ENCODE measurements around the gene GAPVD1.

GAPVD1 gene

GRCh38 chr9:125338929-125339328 is 77.3 kb downstream of the GAPVD1 start:
- H3K4me1 ChIP-seq (ENCODE audit: low read depth, poor library complexity, severe bottlenecking), result no peaks in the 10 kb centered on the region
- no peaks in the 10 kb centered on the region for H4K20me1 ChIP-seq (ENCODE audit: insufficient read depth)
- H3K27ac ChIP-seq, result no peak overlapping the region
- TF ChIP-seq, protein P1, sequence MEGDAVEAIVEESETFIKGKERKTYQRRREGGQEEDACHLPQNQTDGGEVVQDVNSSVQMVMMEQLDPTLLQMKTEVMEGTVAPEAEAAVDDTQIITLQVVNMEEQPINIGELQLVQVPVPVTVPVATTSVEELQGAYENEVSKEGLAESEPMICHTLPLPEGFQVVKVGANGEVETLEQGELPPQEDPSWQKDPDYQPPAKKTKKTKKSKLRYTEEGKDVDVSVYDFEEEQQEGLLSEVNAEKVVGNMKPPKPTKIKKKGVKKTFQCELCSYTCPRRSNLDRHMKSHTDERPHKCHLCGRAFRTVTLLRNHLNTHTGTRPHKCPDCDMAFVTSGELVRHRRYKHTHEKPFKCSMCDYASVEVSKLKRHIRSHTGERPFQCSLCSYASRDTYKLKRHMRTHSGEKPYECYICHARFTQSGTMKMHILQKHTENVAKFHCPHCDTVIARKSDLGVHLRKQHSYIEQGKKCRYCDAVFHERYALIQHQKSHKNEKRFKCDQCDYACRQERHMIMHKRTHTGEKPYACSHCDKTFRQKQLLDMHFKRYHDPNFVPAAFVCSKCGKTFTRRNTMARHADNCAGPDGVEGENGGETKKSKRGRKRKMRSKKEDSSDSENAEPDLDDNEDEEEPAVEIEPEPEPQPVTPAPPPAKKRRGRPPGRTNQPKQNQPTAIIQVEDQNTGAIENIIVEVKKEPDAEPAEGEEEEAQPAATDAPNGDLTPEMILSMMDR (conservative IDR thresholded peaks at IDR 0.05; ENCODE audit: low read depth, low read length), result no peak
- H2AFZ ChIP-seq (ENCODE audit: low read depth), result no peak overlapping the region
- H3K79me2 ChIP-seq (ENCODE audit: insufficient read depth, low read depth), result no peaks in the 10 kb centered on the region
- no peak overlapping the region for H3K9ac ChIP-seq
- no peaks in the 10 kb centered on the region for H3K36me3 ChIP-seq (ENCODE audit: insufficient read depth)
- no peak overlapping the region for H3K4me2 ChIP-seq
- H3K27me3 ChIP-seq (ENCODE audit: insufficient read depth, low read depth), result no peaks in the 10 kb centered on the region
- no peak overlapping the region for H3K4me3 ChIP-seq (IDR thresholded peaks at IDR 0.05; ENCODE audit: insufficient read depth, low read depth, low read length)

DNA sequence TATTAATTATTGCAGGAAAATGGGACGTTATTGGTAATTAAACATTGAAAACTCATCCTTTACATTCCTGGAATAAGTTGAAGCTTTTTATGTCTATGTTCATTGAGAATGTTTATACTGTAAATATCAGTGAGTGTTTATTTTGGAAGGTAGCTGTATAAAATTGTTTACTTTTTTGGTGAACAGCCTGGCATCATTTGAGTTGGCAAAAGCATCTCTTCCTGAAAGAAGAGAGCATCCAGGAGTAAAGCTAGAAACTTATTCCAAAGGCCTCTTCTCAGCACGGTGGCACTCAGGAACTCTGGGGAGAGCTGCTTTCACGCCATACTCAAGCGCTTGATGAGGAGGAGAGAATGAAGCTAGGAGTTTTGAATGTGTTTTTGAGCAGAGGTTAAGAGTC is 79.9 kb downstream of the GAPVD1 start:
- Histone ChIP-seq H3K27ac (no peak overlapping the region), H2AFZ (ENCODE audit: low read depth) (no peak overlapping the region), H3K79me2 (ENCODE audit: insufficient read depth, low read depth) (no peaks in the 10 kb centered on the region), H3K4me1 (ENCODE audit: low read depth, poor library complexity, severe bottlenecking) (no peaks in the 10 kb centered on the region), H3K4me3 (IDR thresholded peaks at IDR 0.05; ENCODE audit: insufficient read depth, low read depth, low read length) (no peak overlapping the region), H3K27me3 (ENCODE audit: insufficient read depth, low read depth) (no peaks in the 10 kb centered on the region), H3K36me3 (ENCODE audit: insufficient read depth) (no peaks in the 10 kb centered on the region), H3K9ac (no peak overlapping the region), H3K4me2 (no peak overlapping the region), H4K20me1 (ENCODE audit: insufficient read depth) (no peaks in the 10 kb centered on the region)
- TF ChIP-seq, protein P1 (conservative IDR thresholded peaks at IDR 0.05; ENCODE audit: low read depth, low read length), result no peak

GRCh38 chr9:125343518-125344275 is 82.1 kb downstream of the GAPVD1 start:
- no peak overlapping the region for H3K4me2 ChIP-seq

GRCh38 chr9:125346080-125346732 is 84.6 kb downstream of the GAPVD1 start:
- Histone ChIP-seq H3K36me3 (ENCODE audit: insufficient read depth) (peaks cover 16% of the 10 kb centered on the region; the same call in 1 of the 2 replicates), H3K4me2 (no peak overlapping the region), H3K4me3 (IDR thresholded peaks at IDR 0.05; ENCODE audit: insufficient read depth, low read depth, low read length) (no peak overlapping the region), H3K27me3 (ENCODE audit: insufficient read depth, low read depth) (no peaks in the 10 kb centered on the region), H3K9ac (no peak overlapping the region), H3K4me1 (ENCODE audit: low read depth, poor library complexity, severe bottlenecking) (no peaks in the 10 kb centered on the region), H3K79me2 (ENCODE audit: insufficient read depth, low read depth) (no peaks in the 10 kb centered on the region), H3K27ac (no peak overlapping the region), H2AFZ (ENCODE audit: low read depth) (no peak overlapping the region), H4K20me1 (ENCODE audit: insufficient read depth) (no peaks in the 10 kb centered on the region)
- TF ChIP-seq, protein P1 (conservative IDR thresholded peaks at IDR 0.05; ENCODE audit: low read depth, low read length), result no peak

More at GRCh38 chr9:125343518-125344275, 82.1 kb downstream of the GAPVD1 start:
- TF ChIP-seq, protein P1 (conservative IDR thresholded peaks at IDR 0.05; ENCODE audit: low read depth, low read length), result no peak
- Histone ChIP-seq H4K20me1 (ENCODE audit: insufficient read depth) (no peaks in the 10 kb centered on the region), H3K27me3 (ENCODE audit: insufficient read depth, low read depth) (no peaks in the 10 kb centered on the region), H3K9ac (no peak overlapping the region), H3K79me2 (ENCODE audit: insufficient read depth, low read depth) (no peaks in the 10 kb centered on the region), H3K4me3 (IDR thresholded peaks at IDR 0.05; ENCODE audit: insufficient read depth, low read depth, low read length) (no peak overlapping the region), H3K36me3 (ENCODE audit: insufficient read depth) (no peaks in the 10 kb centered on the region), H2AFZ (ENCODE audit: low read depth) (no peak overlapping the region), H3K27ac (no peak overlapping the region), H3K4me1 (ENCODE audit: low read depth, poor library complexity, severe bottlenecking) (no peaks in the 10 kb centered on the region)

Measured in KMS-11 (cell line).